Immature natural killer cell (primary cell): ENCODE measurements around the gene C12orf57. TPM values are rescaled to one million over a fixed set of nuclear protein-coding genes. Genes with fewer than 3 reads are reported as not detected.

Experiments
- DNase-seq, 3 donors: peaks; one replicate each; pipeline ENCODE4 v3.0.0; 2022; ENCODE audit warnings: mixed read lengths in 1 of 3
- H3K27ac Mint-ChIP-seq, 6 donors: one replicate each; pipeline ENCODE4 v1.8.0; 2020; ENCODE audit warnings: mixed read lengths in 6 of 6, mild to moderate bottlenecking in 5 of 6, inconsistent platforms in 4 of 6, moderate library complexity in 3 of 6
- H3K27me3 Mint-ChIP-seq, 3 donors: one replicate each; pipeline ENCODE4 v1.8.0; 2020 to 2021; ENCODE audit warnings: low read depth in 3 of 3, mild to moderate bottlenecking in 3 of 3, mixed read lengths in 3 of 3, moderate library complexity in 3 of 3, inconsistent platforms in 1 of 3
- H3K36me3 Mint-ChIP-seq, 3 donors: one replicate each; pipeline ENCODE4 v1.8.0; 2020; ENCODE audit warnings: mixed read lengths in 3 of 3, inconsistent platforms in 2 of 3, mild to moderate bottlenecking in 2 of 3
- H3K4me1 Mint-ChIP-seq, 2 donors: one replicate each; pipeline ENCODE4 v1.8.0; 2020; ENCODE audit warnings: inconsistent platforms in 2 of 2, mild to moderate bottlenecking in 2 of 2, mixed read lengths in 2 of 2, moderate library complexity in 1 of 2
- H3K4me3 Mint-ChIP-seq, 5 donors: one replicate each; pipeline ENCODE4 v1.8.0; 2020; ENCODE audit warnings: mild to moderate bottlenecking in 5 of 5, mixed read lengths in 5 of 5, inconsistent platforms in 3 of 5, moderate library complexity in 3 of 5
- H3K9me3 Mint-ChIP-seq, 6 donors: one replicate each; pipeline ENCODE4 v1.8.0; 2020; ENCODE audit warnings: mild to moderate bottlenecking in 6 of 6, mixed read lengths in 6 of 6, inconsistent platforms in 4 of 6, moderate library complexity in 3 of 6
- polyA plus RNA-seq, 3 donors: library from polyadenylated mRNA; unstranded; fragments of 300-500 nt; fragmentation: Illumina TruSeq; gene quantifications; one replicate each; pipeline ENCODE4 v1.2.3, GENCODE V29; 2021

Gene C12orf57
- polyA plus RNA-seq, 3 donors from 2014 or later, result 83.7 to 315 (median 170) TPM

- peak overlapping the region in 2 of 6 donors; percentile 12 to 58 for H3K27ac Mint-ChIP-seq
- H3K36me3 Mint-ChIP-seq, result peaks cover 4 to 41% (median 25%) of the 10 kb centered on the region in 3 donors
- peaks cover 0 to 4% (median 0%) of the 10 kb centered on the region in 3 donors for H3K27me3 Mint-ChIP-seq
- H3K9me3 Mint-ChIP-seq, result no peaks in the 10 kb centered on the region
- peaks cover 0 to 2% of the 10 kb centered on the region in 2 donors for H3K4me1 Mint-ChIP-seq
- no peak for DNase-seq
- H3K4me3 Mint-ChIP-seq, result no peak overlapping the region
Measured at GRCh38 chr12:6979021-6979420, 35.2 kb downstream of the C12orf57 start.

- Mint-ChIP-seq H3K27ac (peak overlapping the region in 1 of 6 donors; percentile 58), H3K4me3 (no peak overlapping the region), H3K27me3 (peaks cover 0 to 4% (median 0%) of the 10 kb centered on the region in 3 donors), H3K4me1 (peaks cover 0 to 2% of the 10 kb centered on the region in 2 donors), H3K9me3 (no peaks in the 10 kb centered on the region), H3K36me3 (peaks cover 4 to 41% (median 25%) of the 10 kb centered on the region in 3 donors)
- DNase-seq, result no peak
Measured at GRCh38 chr12:6979453-6979852, 35.6 kb downstream of the C12orf57 start.

- H3K27ac Mint-ChIP-seq, result peak overlapping the region in 1 of 6 donors; percentile 60
- peaks cover 0 to 3% (median 0%) of the 10 kb centered on the region in 3 donors for H3K27me3 Mint-ChIP-seq
- H3K9me3 Mint-ChIP-seq, result no peaks in the 10 kb centered on the region
- H3K4me1 Mint-ChIP-seq, result peaks cover 0 to 2% of the 10 kb centered on the region in 2 donors
- DNase-seq, result no peak
- H3K36me3 Mint-ChIP-seq, result peaks cover 4 to 40% (median 25%) of the 10 kb centered on the region in 3 donors
- H3K4me3 Mint-ChIP-seq, result no peak overlapping the region
Measured at GRCh38 chr12:6980075-6980474, 36.3 kb downstream of the C12orf57 start.

GRCh38 chr12:6980740-6981139, 36.9 kb downstream of the C12orf57 start:
- Mint-ChIP-seq H3K4me3 (no peak overlapping the region), H3K9me3 (no peaks in the 10 kb centered on the region), H3K27me3 (peaks cover 0 to 2% (median 0%) of the 10 kb centered on the region in 3 donors), H3K36me3 (peaks cover 4 to 33% (median 23%) of the 10 kb centered on the region in 3 donors), H3K4me1 (peaks cover 0 to 2% of the 10 kb centered on the region in 2 donors), H3K27ac (peak overlapping the region in 1 of 6 donors; percentile 4)
- no peak for DNase-seq

GRCh38 chr12:6981152-6982052, 37.6 kb downstream of the C12orf57 start:
- DNase-seq, result no peak
- H3K36me3 Mint-ChIP-seq, result peaks cover 4 to 28% (median 19%) of the 10 kb centered on the region in 3 donors
- peaks cover 0 to 2% (median 0%) of the 10 kb centered on the region in 3 donors for H3K27me3 Mint-ChIP-seq
- peak overlapping the region in 1 of 6 donors; percentile 4 for H3K27ac Mint-ChIP-seq
- H3K4me3 Mint-ChIP-seq, result no peak overlapping the region
- peaks cover 0 to 2% of the 10 kb centered on the region in 2 donors for H3K4me1 Mint-ChIP-seq
- no peaks in the 10 kb centered on the region for H3K9me3 Mint-ChIP-seq

GRCh38 chr12:6982532-6982931, 38.7 kb downstream of the C12orf57 start:
- no peaks in the 10 kb centered on the region for H3K9me3 Mint-ChIP-seq
- H3K27me3 Mint-ChIP-seq, result peaks cover 0 to 2% (median 0%) of the 10 kb centered on the region in 3 donors
- H3K27ac Mint-ChIP-seq, result peak overlapping the region in 1 of 6 donors; percentile 16
- peaks cover 0 to 2% of the 10 kb centered on the region in 2 donors for H3K4me1 Mint-ChIP-seq
- H3K4me3 Mint-ChIP-seq, result no peak overlapping the region
- DNase-seq, result no peak
- H3K36me3 Mint-ChIP-seq, result peaks cover 0 to 26% (median 15%) of the 10 kb centered on the region in 3 donors

- peak overlapping the region in 1 of 6 donors; percentile 71 for H3K27ac Mint-ChIP-seq
- no peak for DNase-seq
- H3K27me3 Mint-ChIP-seq, result peaks cover 0 to 2% (median 0%) of the 10 kb centered on the region in 3 donors
- H3K9me3 Mint-ChIP-seq, result no peaks in the 10 kb centered on the region
- no peak overlapping the region for H3K4me3 Mint-ChIP-seq
- H3K36me3 Mint-ChIP-seq, result peaks cover 0 to 5% (median 3%) of the 10 kb centered on the region in 3 donors
- no peaks in the 10 kb centered on the region for H3K4me1 Mint-ChIP-seq
Measured at GRCh38 chr12:6987956-6988553, 44.2 kb downstream of the C12orf57 start.

Other genes with a start within 250 kb of the C12orf57 start
- gene PIANP, start 243.2 kb upstream of the C12orf57 start, polyA plus RNA-seq, result not detected
- 10 to 100 TPM; 34.1 to 62.1 (median 45.6) TPM for gene COPS7A, start 220.0 kb upstream of the C12orf57 start, polyA plus RNA-seq
- 100 to 1,000 TPM; 102 to 165 (median 155) TPM for gene MLF2, start 190.9 kb upstream of the C12orf57 start, polyA plus RNA-seq
- 1 to 10 TPM in 2 of 3 donors, under 1 TPM in 1; 0.40 to 8.0 (median 4.9) TPM for gene PTMS, start 177.7 kb upstream of the C12orf57 start, polyA plus RNA-seq
- 1 to 10 TPM; 1.3 to 8.3 (median 1.6) TPM for gene LAG3, start 171.5 kb upstream of the C12orf57 start, polyA plus RNA-seq
- 10 to 100 TPM in 1 of 3 donors, 1 to 10 TPM in 2; 2.0 to 11.7 (median 6.6) TPM for gene CD4, start 154.5 kb upstream of the C12orf57 start, polyA plus RNA-seq
- not detected for gene GPR162, start 122.2 kb upstream of the C12orf57 start, polyA plus RNA-seq
- not detected for gene P3H3, start 115.6 kb upstream of the C12orf57 start, polyA plus RNA-seq
- not detected for gene GNB3, start 103.1 kb upstream of the C12orf57 start, polyA plus RNA-seq
- gene CDCA3, start 92.7 kb upstream of the C12orf57 start, polyA plus RNA-seq, result 1 to 10 TPM in 1 of 3 donors, under 1 TPM in 1, not detected in 1; 0.99 to 1.5 TPM
- 10 to 100 TPM; 41.3 to 54.0 (median 52.0) TPM for gene USP5, start 91.9 kb upstream of the C12orf57 start, polyA plus RNA-seq
- gene TPI1, start 76.5 kb upstream of the C12orf57 start, polyA plus RNA-seq, result 1,000 to 10,000 TPM in 1 of 3 donors, 100 to 1,000 TPM in 2; 801 to 1,209 (median 811) TPM
- gene SPSB2, start 70.7 kb upstream of the C12orf57 start, polyA plus RNA-seq, result 10 to 100 TPM; 11.2 to 17.0 (median 11.4) TPM
- gene LRRC23, start 39.2 kb upstream of the C12orf57 start, polyA plus RNA-seq, result 1 to 10 TPM; 2.3 to 4.4 (median 2.4) TPM
- 1 to 10 TPM; 2.0 to 6.5 (median 3.8) TPM for gene ENO2, start 29.4 kb upstream of the C12orf57 start, polyA plus RNA-seq
- gene ATN1, start 16.1 kb upstream of the C12orf57 start, polyA plus RNA-seq, result 1 to 10 TPM in 2 of 3 donors, not detected in 1; 1.0 to 2.1 TPM
- gene RNU7-1, start 206 bp upstream of the C12orf57 start, polyA plus RNA-seq, result not detected
- gene PTPN6, start 7.3 kb downstream of the C12orf57 start, polyA plus RNA-seq, result 100 to 1,000 TPM; 231 to 513 (median 294) TPM
- gene PHB2, start 26.6 kb downstream of the C12orf57 start, polyA plus RNA-seq, result 100 to 1,000 TPM; 121 to 141 (median 136) TPM
- gene EMG1, start 26.9 kb downstream of the C12orf57 start, polyA plus RNA-seq, result 10 to 100 TPM; 46.2 to 83.8 (median 65.5) TPM
- gene LPCAT3, start 74.5 kb downstream of the C12orf57 start, polyA plus RNA-seq, result 10 to 100 TPM; 18.4 to 39.2 (median 34.8) TPM
- not detected for gene C1S, start 116.7 kb downstream of the C12orf57 start, polyA plus RNA-seq
- gene C1R, start 148.4 kb downstream of the C12orf57 start, polyA plus RNA-seq, result 1 to 10 TPM in 1 of 3 donors, under 1 TPM in 1, not detected in 1; 0.98 to 3.9 TPM
- 10 to 100 TPM in 1 of 3 donors, 1 to 10 TPM in 1, under 1 TPM in 1; 0.75 to 10.5 (median 8.5) TPM for gene C1RL, start 165.2 kb downstream of the C12orf57 start, polyA plus RNA-seq
- gene RBP5, start 184.9 kb downstream of the C12orf57 start, polyA plus RNA-seq, result not detected
- gene CLSTN3, start 186.3 kb downstream of the C12orf57 start, polyA plus RNA-seq, result 10 to 100 TPM in 2 of 3 donors, 1 to 10 TPM in 1; 7.6 to 18.9 (median 13.8) TPM
- gene PEX5, start 245.7 kb downstream of the C12orf57 start, polyA plus RNA-seq, result 10 to 100 TPM; 11.9 to 22.6 (median 17.1) TPM